Activated naive CD4-positive, alpha-beta T cell treated with anti-CD3 and anti-CD28 coated beads, Interleukin-2, amount 50 U/mL, for 16 hours (primary cell): Measurements from ENCODE around the gene CAPN7.
A peak's percentile ranks its signal among the peaks of the same experiment; 100 is the strongest.

Source experiments
- DNase-seq: peaks from one replicate; pipeline ENCODE4 v3.0.0-alpha.2; 2020

The CAPN7 gene

DNA sequence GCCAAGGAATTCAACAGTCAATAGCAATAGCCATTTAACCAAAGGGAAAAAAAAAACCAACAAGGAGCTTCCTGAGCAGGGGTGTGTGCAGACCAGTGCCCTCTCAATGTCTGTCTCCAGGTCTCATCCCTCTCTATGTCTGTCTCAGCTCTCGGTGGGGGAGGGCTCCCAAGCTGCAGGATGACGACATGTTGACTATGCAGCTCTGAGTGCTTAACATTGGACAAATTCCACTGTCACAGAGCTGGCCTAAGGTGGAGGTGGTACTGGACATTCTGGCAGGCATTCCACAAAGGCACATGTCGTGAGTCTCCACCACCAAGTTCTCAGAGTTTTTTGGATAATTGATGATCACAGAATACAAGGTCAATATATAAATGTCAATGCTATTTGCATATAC is 2.0 kb upstream of the CAPN7 start:
- no peak for DNase-seq

- DNase-seq = no peak
Measured at GRCh38 chr3:15205482-15205933, 538 bp upstream of the CAPN7 start.

GRCh38 chr3:15206662-15207576 is 873 bp downstream of the CAPN7 start:
- no peak for DNase-seq

DNA sequence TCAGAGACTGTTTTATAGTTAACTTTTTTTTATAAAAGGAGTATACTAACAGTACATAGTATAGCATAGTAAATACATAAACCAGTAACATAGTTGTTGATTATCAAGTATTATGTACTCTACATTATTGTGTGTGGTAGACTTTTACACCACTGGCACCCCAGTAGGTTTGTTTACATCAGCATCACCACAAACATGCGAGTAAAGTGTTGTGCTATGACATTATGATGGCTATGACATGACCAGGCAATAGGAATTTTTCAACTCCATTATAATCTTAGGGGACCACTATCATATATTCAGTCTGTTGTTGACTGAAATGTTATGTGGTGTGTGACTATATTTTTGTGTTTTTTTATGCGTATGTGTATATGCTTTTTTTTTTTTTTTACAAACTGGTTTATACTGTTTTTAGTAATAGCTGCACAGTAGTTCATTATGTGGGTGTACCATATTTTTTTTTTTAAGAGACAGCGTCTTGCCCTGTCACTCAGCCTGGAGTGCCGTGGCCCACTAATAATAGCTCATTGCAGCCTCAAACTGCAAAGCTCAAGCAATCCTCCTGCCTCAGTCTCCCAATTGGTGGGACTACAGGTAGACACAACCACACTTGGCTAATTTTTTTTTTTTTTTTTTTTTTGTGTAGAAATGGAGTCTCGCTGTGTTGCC is 1.9 kb downstream of the CAPN7 start:
- no peak for DNase-seq

DNA sequence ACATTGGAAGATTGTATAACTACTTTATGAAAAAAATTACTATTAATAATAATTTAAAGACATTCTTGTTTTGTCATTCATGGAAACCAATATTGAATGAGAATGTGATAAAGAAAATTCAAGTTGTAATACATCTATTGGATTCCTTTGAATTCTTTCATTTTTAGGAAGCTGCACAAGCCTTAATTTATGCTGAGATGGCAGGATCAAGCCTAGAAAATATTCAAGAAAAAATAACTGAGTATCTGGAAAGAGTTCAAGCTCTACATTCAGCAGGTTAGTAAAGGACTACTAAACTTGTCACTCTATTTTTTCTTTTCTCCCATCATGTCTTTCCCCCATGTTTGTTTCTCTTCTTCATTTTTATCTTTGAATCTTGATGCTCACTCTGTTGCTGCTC is 5.9 kb downstream of the CAPN7 start:
- DNase-seq = no peak

GRCh38 chr3:15214758-15215157 is 8.7 kb downstream of the CAPN7 start:
- no peak for DNase-seq

GRCh38 chr3:15215996-15216395 is 9.9 kb downstream of the CAPN7 start:
- DNase-seq = no peak

DNA sequence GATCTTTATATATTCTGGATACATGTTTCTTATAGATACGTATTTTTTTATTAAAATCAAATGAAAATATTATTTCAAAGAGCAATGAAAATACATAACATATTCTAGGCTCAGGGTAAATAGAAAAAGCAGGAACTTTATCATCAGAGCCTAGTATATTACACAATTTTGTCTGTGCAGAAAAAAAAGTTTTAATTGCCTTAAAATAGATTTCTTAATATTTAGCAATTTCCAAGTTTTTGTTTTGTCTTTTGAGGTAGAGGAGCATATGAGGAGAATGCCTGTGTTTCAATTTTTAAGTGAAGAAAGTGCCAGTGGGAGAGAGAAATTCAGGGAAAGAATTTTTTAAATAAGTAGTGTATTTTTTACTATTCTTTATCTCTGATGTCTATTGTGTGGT is 10.5 kb downstream of the CAPN7 start:
- DNase-seq = no peak

- no peak for DNase-seq
Measured at GRCh38 chr3:15217011-15217671, 11.1 kb downstream of the CAPN7 start.

- DNase-seq = no peak
Measured at GRCh38 chr3:15217841-15218267, 11.8 kb downstream of the CAPN7 start.

DNA sequence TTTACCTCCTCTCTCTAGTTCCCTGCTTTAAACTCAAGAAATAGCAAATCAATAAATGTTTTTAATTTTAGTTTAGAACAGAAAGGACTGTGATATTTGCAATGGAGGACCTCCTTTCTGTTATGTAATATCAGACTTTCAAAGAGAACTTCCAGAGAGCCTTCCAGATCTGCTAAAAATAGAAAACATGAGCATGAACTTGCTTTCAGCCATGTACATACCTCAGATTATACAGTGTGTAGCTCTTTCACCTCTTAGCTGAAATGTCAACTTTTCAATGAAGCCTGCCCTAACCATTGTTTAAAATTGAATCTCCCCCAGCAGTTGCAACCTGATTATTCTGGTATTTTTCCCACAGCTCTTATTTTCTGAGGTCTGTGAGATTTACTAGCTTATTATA is 12.6 kb downstream of the CAPN7 start:
- DNase-seq = no peak

- no peak for DNase-seq
Measured at GRCh38 chr3:15220056-15220455, 14.0 kb downstream of the CAPN7 start.

DNA sequence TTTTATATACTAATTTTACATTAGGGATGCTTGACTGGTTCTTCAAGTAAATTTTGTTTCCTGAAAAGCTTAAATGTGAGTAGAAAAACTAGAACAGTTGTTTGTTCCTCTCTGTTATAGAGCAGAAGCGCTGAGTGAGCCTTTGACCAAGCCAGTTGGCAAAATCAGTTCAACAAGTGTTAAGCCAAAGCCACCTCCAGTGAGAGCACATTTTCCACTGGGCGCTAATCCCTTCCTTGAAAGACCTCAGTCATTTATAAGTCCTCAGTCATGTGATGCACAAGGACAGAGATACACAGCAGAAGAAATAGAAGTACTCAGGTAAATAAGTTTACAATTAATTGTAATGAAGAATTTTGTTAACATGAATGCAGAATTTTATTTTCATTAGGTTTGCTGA is 14.6 kb downstream of the CAPN7 start:
- DNase-seq = no peak

GRCh38 chr3:15221574-15222217 is 15.7 kb downstream of the CAPN7 start:
- DNase-seq = no peak

- DNase-seq = no peak
Measured at GRCh38 chr3:15223685-15224572, 17.9 kb downstream of the CAPN7 start.

GRCh38 chr3:15228147-15228546 is 22.1 kb downstream of the CAPN7 start:
- DNase-seq = no peak

DNA sequence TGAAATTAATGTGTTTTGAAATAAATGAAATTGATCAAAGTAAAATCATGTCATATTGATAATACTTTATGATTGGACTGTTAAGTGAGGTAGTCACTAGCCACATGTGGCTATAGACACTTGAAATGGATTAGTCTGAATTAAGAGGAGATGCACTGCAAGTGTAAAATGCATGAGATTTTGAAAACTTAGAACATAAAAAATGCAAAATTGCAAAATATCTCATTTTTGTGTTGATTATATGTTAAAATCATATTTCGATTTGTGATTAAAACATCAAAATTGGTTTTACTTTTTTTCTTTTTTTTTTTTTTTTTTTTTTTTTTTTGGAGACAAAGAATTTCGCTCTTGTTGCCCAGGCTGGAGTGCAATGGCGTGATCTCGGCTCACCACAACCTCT is 23.2 kb downstream of the CAPN7 start:
- no peak for DNase-seq

- DNase-seq = peak; percentile 48
Measured at GRCh38 chr3:15241341-15241740, 35.3 kb downstream of the CAPN7 start.

- DNase-seq = no peak
Measured at GRCh38 chr3:15243822-15244482, 37.9 kb downstream of the CAPN7 start.

- DNase-seq = no peak
Measured at GRCh38 chr3:15246186-15246585, 40.1 kb downstream of the CAPN7 start.

DNA sequence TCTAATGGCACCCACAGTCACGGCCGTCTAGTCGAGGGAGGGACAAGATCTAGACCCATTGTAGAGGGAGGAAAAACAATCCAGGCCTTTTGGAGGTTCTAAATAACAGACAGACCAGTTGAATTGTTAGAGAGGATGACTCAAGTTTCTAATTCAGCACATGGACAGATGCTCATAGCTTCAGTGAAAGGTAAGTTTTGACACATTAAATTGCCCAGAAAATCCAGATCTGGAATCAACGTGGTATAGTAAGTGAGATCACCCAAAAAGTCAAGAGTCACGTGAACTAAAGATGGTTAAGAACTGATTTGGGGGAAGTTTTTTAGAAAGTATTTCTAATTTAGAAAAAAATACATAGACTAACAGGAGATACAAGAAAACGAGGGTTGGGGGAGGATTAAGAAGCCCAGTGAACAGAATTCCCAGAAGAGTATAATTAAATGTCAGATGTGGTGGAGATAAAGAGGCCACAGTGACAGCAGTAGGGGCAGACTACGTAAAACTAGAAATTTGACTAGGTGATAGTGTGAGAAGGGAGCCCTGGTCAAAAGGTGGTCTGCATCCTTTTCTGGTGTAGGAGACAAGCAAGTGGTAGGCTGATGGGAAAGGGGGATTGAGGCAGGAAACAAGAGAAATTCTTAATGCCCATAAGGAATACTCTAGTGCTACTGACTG is 47.1 kb downstream of the CAPN7 start:
- no peak for DNase-seq
